CD4-positive, alpha-beta T cell treated with Interleukin-17A for 1 hour (primary cell): Measurements from ENCODE around the gene FAM83E.

Experiments used
- DNase-seq: peaks from one replicate; pipeline ENCODE4 v3.0.0-alpha.2; 2020

The FAM83E gene

GRCh38 chr19:48627865-48628314 is 13.0 kb upstream of the FAM83E start:
- DNase-seq, result no peak

GRCh38 chr19:48627201-48627864 is 12.5 kb upstream of the FAM83E start:
- no peak for DNase-seq

GRCh38 chr19:48625891-48626327 is 11.0 kb upstream of the FAM83E start:
- DNase-seq, result no peak

- DNase-seq, result no peak
Observed at GRCh38 chr19:48624791-48625723, 10.2 kb upstream of the FAM83E start.

GRCh38 chr19:48624067-48624594 is 9.3 kb upstream of the FAM83E start:
- DNase-seq, result peak; percentile 97

- DNase-seq, result no peak
Observed at GRCh38 chr19:48623556-48624066, 8.7 kb upstream of the FAM83E start.

GRCh38 chr19:48619692-48620585 is 5.1 kb upstream of the FAM83E start:
- no peak for DNase-seq

GRCh38 chr19:48618916-48619691 is 4.2 kb upstream of the FAM83E start, which contains the start of the genes RPL18 and SPHK2:
Gene RPL18 (minus strand): TSS chr19:48619178. CDS start chr19:48619143, 35 bp downstream.
Gene SPHK2 (plus strand): TSS chr19:48619506. CDS start chr19:48620515, 1,009 bp downstream.
- DNase-seq, result peak; percentile 98

GRCh38 chr19:48618278-48618915 is 3.5 kb upstream of the FAM83E start:
- DNase-seq, result no peak

GRCh38 chr19:48617146-48617937 is 2.5 kb upstream of the FAM83E start:
- DNase-seq, result no peak

- DNase-seq, result no peak
Observed at GRCh38 chr19:48616491-48617056, 1.7 kb upstream of the FAM83E start.

- DNase-seq, result no peak
Observed at GRCh38 chr19:48616041-48616436, 1.2 kb upstream of the FAM83E start.

GRCh38 chr19:48615231-48616040 is 560 bp upstream of the FAM83E start:
- DNase-seq, result no peak

GRCh38 chr19:48613852-48614435 is 932 bp downstream of the FAM83E start:
- DNase-seq, result no peak

GRCh38 chr19:48613024-48613851 is 1.6 kb downstream of the FAM83E start:
- no peak for DNase-seq

- no peak for DNase-seq
Observed at GRCh38 chr19:48611872-48612271, 3.0 kb downstream of the FAM83E start.

GRCh38 chr19:48609571-48610108 is 5.2 kb downstream of the FAM83E start:
- no peak for DNase-seq
